ENCODE data around the gene CTNNBL1. TPM values are rescaled to one million over a fixed set of nuclear protein-coding genes. Genes with fewer than 3 reads are reported as not detected.

Gene CTNNBL1
- total RNA-seq, 1 experiment from 2014 or later, result 55.4 TPM

GRCh38 chr20:37920270-37920669 lies 226.4 kb downstream of the CTNNBL1 start:
- Histone ChIP-seq H3K27ac (ENCODE audit: low read depth, low read length) (no peak overlapping the region), H3K9me3 (ENCODE audit: control insufficient read depth in 1 of 2, insufficient read depth in 1 of 2, low read depth in 1 of 2, low read length in 2 of 2) (no peaks in the 10 kb centered on the region), H3K9ac (ENCODE audit: low read length) (no peak overlapping the region), H4K20me1 (ENCODE audit: insufficient read depth) (no peaks in the 10 kb centered on the region), H3K9me2 (ENCODE audit: insufficient read depth) (no peaks in the 10 kb centered on the region), H3K4me2 (ENCODE audit: low read length) (no peak overlapping the region), H3K27me3 (ENCODE audit: insufficient read depth, low read length) (peaks cover 16% of the 10 kb centered on the region; the same call in 1 of the 2 replicates), H2AFZ (ENCODE audit: low read depth, low read length, poor library complexity, severe bottlenecking) (no peak overlapping the region), H3K4me1 (ENCODE audit: control insufficient read depth in 1 of 2, insufficient read depth in 2 of 2, low read length in 2 of 2) (no peaks in the 10 kb centered on the region), H3K4me3 (replicated peaks in 1 of 2; ENCODE audit: low read depth in 1 of 2, low read length in 2 of 2) (no peak overlapping the region), H3K79me2 (ENCODE audit: insufficient read depth, low read length) (no peaks in the 10 kb centered on the region), H3K36me3 (ENCODE audit: control insufficient read depth in 1 of 2, insufficient read depth in 2 of 2, low read length in 2 of 2) (no peaks in the 10 kb centered on the region)
- ChIA-PET CTCF (no interaction called here), POLR2A (no interaction called here), RAD21 (ENCODE audit: low non-redundant PET in 1 of 2, low total read pairs in 2 of 2, uncharacterized antibody in 2 of 2, unreplicated experiment in 2 of 2) (no interaction called here)
- intact Hi-C loops (cut with micrococcal nuclease), result no loop called here
- no TSS peak for BruUV-seq (replicated peaks)
- no peak for DNase-seq (ENCODE audit: low read depth, low spot score)
- no peak for TF ChIP-seq CBX3 (IDR thresholded peaks at IDR 0.05; ENCODE audit: low read depth)
- TF ChIP-seq CTCF (IDR thresholded peaks at IDR 0.05 in 2 of 3, conservative IDR thresholded peaks at IDR 0.05 in 1 of 3; ENCODE audit: borderline replicate concordance in 1 of 3, insufficient read depth in 1 of 3, low read depth in 2 of 3, low read length in 2 of 3), result no peak
- TF ChIP-seq EGR1 (IDR thresholded peaks at IDR 0.05; ENCODE audit: low read depth), result no peak
- no peak for TF ChIP-seq ZBTB33 (IDR thresholded peaks at IDR 0.05; ENCODE audit: extremely low read depth, insufficient replicate concordance, low read length)
- no peak for TF ChIP-seq REST (IDR thresholded peaks at IDR 0.05; ENCODE audit: low read depth)
- no peak for TF ChIP-seq FOSL1 (IDR thresholded peaks at IDR 0.05; ENCODE audit: low read depth)
- no peak for TF ChIP-seq EZH2phosphoT487 (IDR thresholded peaks at IDR 0.05; ENCODE audit: borderline replicate concordance)
- TF ChIP-seq ELF1 (IDR thresholded peaks at IDR 0.05; ENCODE audit: borderline replicate concordance, low read depth), result no peak
- TF ChIP-seq YY1 (IDR thresholded peaks at IDR 0.05; ENCODE audit: extremely low read depth, insufficient replicate concordance, low read depth, low read length), result no peak
- no peak for TF ChIP-seq ATF3 (IDR thresholded peaks at IDR 0.05)
- ATAC-seq, result no peak

All from HCT116 (cell line).